Tibial artery (tissue), 4 donors: ENCODE data around the gene CD300H.

Experiments
- DNase-seq, 2 donors: peaks; one replicate each; pipeline ENCODE4 v3.0.0-alpha.2; 2019
- H3K27ac ChIP-seq, 2 donors: fragments of 200-600 bp; sonication (generic) in 1 of 2; 1 replicate in 1 of 2; 2 replicates in 1 of 2; pipeline ENCODE4 v1.5.1; 2018 to 2019; ENCODE audit warnings: mild to moderate bottlenecking in 1 of 2
- H3K27me3 ChIP-seq, 2 donors: fragments of 200-600 bp; sonication (generic) in 1 of 2; one replicate each; pipeline versions ENCODE4 v1.5.1 to v1.6.0; 2016 to 2019
- H3K36me3 ChIP-seq, 3 donors: fragments of 200-600 bp; sonication (generic) in 2 of 3; one replicate each; pipeline ENCODE4 v1.5.1; 2016 to 2019; ENCODE audit warnings: mild to moderate bottlenecking in 2 of 3
- H3K4me1 ChIP-seq, 4 donors: fragments of 200-600 bp; sonication (generic) in 2 of 4; 1 replicate in 3 of 4; 2 replicates in 1 of 4; pipeline ENCODE4 v1.5.1; 2016 to 2019
- H3K4me3 ChIP-seq, 2 donors: fragments of 200-600 bp; sonication (generic) in 1 of 2; 1 replicate in 1 of 2; 2 replicates in 1 of 2; pipeline ENCODE4 v1.5.1; 2018 to 2019; ENCODE audit warnings: mild to moderate bottlenecking in 2 of 2
- H3K9me3 ChIP-seq, 3 donors: fragments of 200-600 bp; sonication (generic) in 1 of 3; one replicate each; pipeline ENCODE4 v1.5.1; 2016 to 2019
- CTCF ChIP-seq, 2 experiments: fragments of 200-600 bp in 1 of 2; fragments of 450-650 bp in 1 of 2; IDR thresholded peaks; one replicate each; pipeline ENCODE4 v1.5.1; 2017 to 2019; ENCODE audit warnings: antibody characterized with exemption in 2 of 2, mild to moderate bottlenecking in 1 of 2, moderate library complexity in 1 of 2
- intact Hi-C: fragments of 100-400 bp; cut with DNase I; formaldehyde crosslinking; loops from one replicate; pipeline ENCODE4 v1.15.0; 2023; ENCODE audit warnings: low total_unique reads

CD300H gene

GRCh38 chr17:74606050-74606449, 38.7 kb upstream of the CD300H start:
- TF ChIP-seq CTCF (IDR thresholded peaks at IDR 0.05), result no peak
- no peaks in the 10 kb centered on the region for H3K9me3 ChIP-seq
- H3K36me3 ChIP-seq, result no peaks in the 10 kb centered on the region
- H3K27me3 ChIP-seq, result peaks cover 0 to under 1% of the 10 kb centered on the region in 2 donors
- intact Hi-C loops, result no loop called here
- DNase-seq, result no peak
- H3K4me1 ChIP-seq, result peaks cover 0 to 12% (median 6%) of the 10 kb centered on the region in 4 donors
- no peak overlapping the region for H3K4me3 ChIP-seq
- H3K27ac ChIP-seq, result no peak overlapping the region

- peak; percentile 75 to 77 for DNase-seq
- H3K4me3 ChIP-seq, result no peak overlapping the region
- intact Hi-C loops, result no loop called here
- H3K36me3 ChIP-seq, result no peaks in the 10 kb centered on the region
- H3K4me1 ChIP-seq, result peaks cover 0 to 12% (median 6%) of the 10 kb centered on the region in 4 donors
- H3K27ac ChIP-seq, result no peak overlapping the region
- H3K27me3 ChIP-seq, result peaks cover 0 to 7% of the 10 kb centered on the region in 2 donors
- no peak for TF ChIP-seq CTCF (IDR thresholded peaks at IDR 0.05)
- H3K9me3 ChIP-seq, result no peaks in the 10 kb centered on the region
These were observed 38.1 kb upstream of the CD300H start for GRCh38 chr17:74605361-74605760.

- intact Hi-C loops, result no loop called here
- H3K27ac ChIP-seq, result no peak overlapping the region
- no peak for DNase-seq
- TF ChIP-seq CTCF (IDR thresholded peaks at IDR 0.05), result no peak
- peaks cover 0 to 7% of the 10 kb centered on the region in 2 donors for H3K27me3 ChIP-seq
- H3K9me3 ChIP-seq, result no peaks in the 10 kb centered on the region
- H3K4me1 ChIP-seq, result peaks cover 0 to 12% (median 6%) of the 10 kb centered on the region in 4 donors
- H3K4me3 ChIP-seq, result no peak overlapping the region
- no peaks in the 10 kb centered on the region for H3K36me3 ChIP-seq
These were observed 37.5 kb upstream of the CD300H start for GRCh38 chr17:74604761-74605160.

GRCh38 chr17:74604200-74604599, 36.9 kb upstream of the CD300H start:
- H3K27me3 ChIP-seq, result peaks cover 0 to 8% of the 10 kb centered on the region in 2 donors
- no peak for DNase-seq
- no peaks in the 10 kb centered on the region for H3K9me3 ChIP-seq
- H3K4me3 ChIP-seq, result no peak overlapping the region
- H3K27ac ChIP-seq, result no peak overlapping the region
- H3K36me3 ChIP-seq, result no peaks in the 10 kb centered on the region
- no peak for TF ChIP-seq CTCF (IDR thresholded peaks at IDR 0.05)
- intact Hi-C loops, result no loop called here
- H3K4me1 ChIP-seq, result peaks cover 0 to 12% (median 6%) of the 10 kb centered on the region in 4 donors

- DNase-seq, result no peak
- no peak for TF ChIP-seq CTCF (IDR thresholded peaks at IDR 0.05)
- Histone ChIP-seq H3K9me3 (no peaks in the 10 kb centered on the region), H3K4me3 (no peak overlapping the region), H3K27ac (no peak overlapping the region), H3K4me1 (peaks cover 0 to 12% (median 6%) of the 10 kb centered on the region in 4 donors), H3K27me3 (peaks cover 0 to 13% of the 10 kb centered on the region in 2 donors), H3K36me3 (no peaks in the 10 kb centered on the region)
- intact Hi-C loops, result no loop called here
These were observed 36.4 kb upstream of the CD300H start for GRCh38 chr17:74603746-74604145.
